HG02798 (cell line): ENCODE results near the gene FBLN1.

Experiments
- ATAC-seq: cut with Tn5 transposase; IDR thresholded peaks from one replicate; pipeline ENCODE4 v1.9.1; 2021; ENCODE audit warnings: mild to moderate bottlenecking; ENCODE audit not compliant: unreplicated experiment, poor library complexity

Gene FBLN1

DNA sequence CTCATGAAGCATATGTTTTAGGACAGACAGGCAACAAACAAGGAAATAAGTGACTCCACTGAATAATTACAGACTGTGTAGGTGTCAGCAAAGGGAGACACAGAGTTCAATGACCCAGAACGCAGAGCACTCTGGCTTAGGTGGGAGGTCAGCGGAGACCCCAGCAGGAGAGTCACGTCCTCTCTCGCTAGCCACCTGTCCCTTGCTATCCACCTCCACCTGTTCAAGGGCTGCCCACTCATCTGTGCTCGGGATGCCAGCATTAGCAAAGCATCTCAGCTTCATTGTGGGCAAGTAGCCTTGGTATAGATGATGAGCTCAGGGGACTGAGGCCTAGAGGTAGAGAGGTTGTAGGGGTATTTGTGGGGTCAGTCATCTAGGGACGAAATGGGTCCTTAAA lies 147.1 kb downstream of the FBLN1 start:
- no peak for ATAC-seq

DNA sequence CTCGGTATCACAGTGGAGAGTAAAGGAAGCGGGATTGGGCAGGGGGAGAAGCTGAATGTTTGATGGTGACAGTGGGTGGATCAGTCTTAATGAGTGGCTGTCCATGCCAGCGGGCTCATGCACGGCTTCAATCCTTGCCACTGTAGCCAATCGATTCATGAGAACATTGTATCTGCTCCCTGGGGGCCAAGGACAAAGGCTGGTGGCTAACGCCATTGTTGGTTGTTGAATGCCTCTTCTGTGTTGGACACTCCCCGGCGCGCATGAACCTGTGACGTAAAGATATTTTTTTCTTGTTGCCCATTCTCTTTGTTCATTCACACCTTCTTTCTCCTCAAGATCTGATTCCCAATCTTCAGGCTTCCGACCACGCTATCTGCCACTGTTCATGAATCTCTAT lies 148.0 kb downstream of the FBLN1 start:
- ATAC-seq = no peak
